Coronary artery (tissue), 2 donors: ENCODE data around the gene KRTAP11-1.

ENCODE experiments used
- DNase-seq: peaks from one replicate; pipeline ENCODE4 v3.0.0-alpha.2; 2017; ENCODE audit warnings: low spot score
- H3K27ac ChIP-seq, 2 donors: fragments of 200-600 bp; sonication (generic); one replicate each; pipeline ENCODE4 v1.5.1; 2016 to 2019
- H3K4me3 ChIP-seq: fragments of 200-600 bp; sonication (generic); 2 replicates; pipeline ENCODE4 v1.5.1; 2016; ENCODE audit warnings: mild to moderate bottlenecking, moderate library complexity
- CTCF ChIP-seq: fragments of 200-600 bp; sonication (generic); IDR thresholded peaks from one replicate; pipeline ENCODE4 v1.5.1; 2019; ENCODE audit warnings: antibody characterized with exemption

The KRTAP11-1 gene

GRCh38 chr21:30881480-30881879 is at the start of gene KRTAP11-1:
Gene KRTAP11-1 (minus strand): TSS chr21:30881580. CDS start chr21:30881524, 56 bp downstream.
- no peak for TF ChIP-seq CTCF

GRCh38 chr21:30924146-30924700 is 42.8 kb upstream of the KRTAP11-1 start:
- TF ChIP-seq CTCF = no peak
- no peak overlapping the region for H3K27ac ChIP-seq
- H3K4me3 ChIP-seq = no peak overlapping the region
- DNase-seq = no peak

More at GRCh38 chr21:30881480-30881879, at the start of gene KRTAP11-1:
- Histone ChIP-seq H3K27ac (no peak within 1 kb of the TSS), H3K4me3 (no peak within 1 kb of the TSS)
- DNase-seq = no peak

GRCh38 chr21:30921129-30921528 is 39.7 kb upstream of the KRTAP11-1 start:
- no peak for TF ChIP-seq CTCF
- no peak for DNase-seq
- H3K27ac ChIP-seq = no peak overlapping the region
- H3K4me3 ChIP-seq = no peak overlapping the region

- DNase-seq = no peak
- Histone ChIP-seq H3K4me3 (no peak overlapping the region), H3K27ac (no peak overlapping the region)
- TF ChIP-seq CTCF = no peak
These were observed 36.2 kb upstream of the KRTAP11-1 start for GRCh38 chr21:30917557-30917956.

- H3K4me3 ChIP-seq = no peak overlapping the region
- no peak overlapping the region for H3K27ac ChIP-seq
- TF ChIP-seq CTCF = no peak
- no peak for DNase-seq
These were observed 19.5 kb upstream of the KRTAP11-1 start for GRCh38 chr21:30900881-30901280.

- H3K4me3 ChIP-seq = no peak overlapping the region
- no peak for TF ChIP-seq CTCF
- DNase-seq = no peak
- H3K27ac ChIP-seq = no peak overlapping the region
These were observed 1.7 kb upstream of the KRTAP11-1 start for GRCh38 chr21:30882866-30883597.

GRCh38 chr21:30880914-30881313 is 466 bp downstream of the KRTAP11-1 start:
- Histone ChIP-seq H3K27ac (no peak overlapping the region), H3K4me3 (no peak overlapping the region)
- no peak for DNase-seq
- TF ChIP-seq CTCF = no peak
